Fibroblast of villous mesenchyme (primary cell): ENCODE measurements around the gene CCDC134. TPM values are rescaled to one million over a fixed set of nuclear protein-coding genes. Genes with fewer than 3 reads are reported as not detected.

ENCODE experiments used
- DNase-seq: peaks from one replicate; pipeline ENCODE4 v3.0.0-alpha.2; 2010; ENCODE audit warnings: low read depth
- H3K4me3 ChIP-seq: 2 replicates; pipeline ENCODE4 v1.5.1; 2011; ENCODE audit warnings: low read depth, mild to moderate bottlenecking, low read length
- CTCF ChIP-seq: IDR thresholded peaks from 2 replicates; pipeline ENCODE4 v1.5.1; 2012; ENCODE audit warnings: low read depth, mild to moderate bottlenecking, low read length; ENCODE audit not compliant: insufficient read depth
- total RNA-seq: library from RNA; depleted of rRNA; stranded (reverse); fragments of >200 nt; gene quantifications from 2 replicates; pipeline ENCODE4 v1.2.3, GENCODE V29; 2012

CCDC134 gene
- total RNA-seq: 11.3 and 16.0 TPM in 2 replicates

- peak within 1 kb of the TSS; percentile 99 for H3K4me3 ChIP-seq
- TF ChIP-seq CTCF: no peak
- peak; percentile 79 for DNase-seq
Observed at GRCh38 chr22:41800348-41801146, at the start of gene CCDC134. TSS of gene CCDC134 (plus strand) at chr22:41800679. CDS start at chr22:41808891, 8,212 bp downstream.

- H3K4me3 ChIP-seq: no peak overlapping the region
- no peak for DNase-seq
- no peak for TF ChIP-seq CTCF
Observed at GRCh38 chr22:41752011-41752970, 48.2 kb upstream of the CCDC134 start.

GRCh38 chr22:41753984-41754383, 46.5 kb upstream of the CCDC134 start:
- TF ChIP-seq CTCF: no peak
- DNase-seq: no peak
- H3K4me3 ChIP-seq: no peak overlapping the region

- no peak overlapping the region for H3K4me3 ChIP-seq
- no peak for TF ChIP-seq CTCF
- DNase-seq: no peak
Observed at GRCh38 chr22:41757502-41757901, 43.0 kb upstream of the CCDC134 start.

GRCh38 chr22:41758231-41758630, 42.2 kb upstream of the CCDC134 start:
- DNase-seq: no peak
- TF ChIP-seq CTCF: no peak
- H3K4me3 ChIP-seq: no peak overlapping the region

- peak; percentile 44 for TF ChIP-seq CTCF
- peak; percentile 22 for DNase-seq
- no peak overlapping the region for H3K4me3 ChIP-seq
Observed at GRCh38 chr22:41762980-41763779, 37.3 kb upstream of the CCDC134 start.
